Loucy (cell line): ENCODE data around the gene DDX4.
"Not testable (repeated sequence)": the region's sequence is repeated elsewhere in the genome, so short reads cannot be mapped to it uniquely, and the experiment has no call there.

Experiments used
- CTCF ChIP-seq: fragments of 200-600 bp; sonication (generic); conservative IDR thresholded peaks from 2 replicates; pipeline ENCODE4 v1.5.1; 2014; ENCODE audit warnings: mild to moderate bottlenecking, antibody characterized with exemption, low read length
- EZH2phosphoT487 ChIP-seq: fragments of 200-600 bp; IDR thresholded peaks from 2 replicates; pipeline ENCODE4 v1.6.1; 2018; ENCODE audit warnings: antibody characterized with exemption, mild to moderate bottlenecking, moderate library complexity, borderline replicate concordance

GRCh38 chr5:55808814-55809213, 71.0 kb downstream of the DDX4 start:
- TF ChIP-seq CTCF, EZH2phosphoT487: not testable (repeated sequence)
